ENCODE results near the gene FAM168A.

Gene FAM168A

GRCh38 chr11:73394416-73395296, 203.3 kb downstream of the FAM168A start:
- no peak for ATAC-seq
- TF ChIP-seq SNAI2 (CRISPR knock-in tag; IDR thresholded peaks at IDR 0.05) (no peak), ARNTL (CRISPR knock-in tag; IDR thresholded peaks at IDR 0.05; ENCODE audit: borderline replicate concordance, low read depth) (no peak), ZNF8 (CRISPR knock-in tag; IDR thresholded peaks at IDR 0.05) (no peak), PATZ1 (CRISPR knock-in tag; IDR thresholded peaks at IDR 0.05; ENCODE audit: borderline replicate concordance) (no peak), POU6F1 (CRISPR knock-in tag; IDR thresholded peaks at IDR 0.05; ENCODE audit: borderline replicate concordance, low read depth) (no peak), CSDC2 (CRISPR knock-in tag; IDR thresholded peaks at IDR 0.05) (no peak), CSRNP3 (CRISPR knock-in tag; IDR thresholded peaks at IDR 0.05) (no peak), TOX (CRISPR knock-in tag; IDR thresholded peaks at IDR 0.05; ENCODE audit: borderline replicate concordance) (no peak), ZC3H10 (CRISPR knock-in tag; IDR thresholded peaks at IDR 0.05) (no peak), CREB5 (CRISPR knock-in tag; IDR thresholded peaks at IDR 0.05; ENCODE audit: low read depth) (no peak), PPARA (CRISPR knock-in tag; IDR thresholded peaks at IDR 0.05; ENCODE audit: borderline replicate concordance) (no peak), TSHZ2 (CRISPR knock-in tag; IDR thresholded peaks at IDR 0.05) (no peak), ZNF565 (CRISPR knock-in tag; conservative IDR thresholded peaks at IDR 0.05; ENCODE audit: low read depth) (no peak), ZFP30 (CRISPR knock-in tag; IDR thresholded peaks at IDR 0.05) (no peak), GLIS3 (CRISPR knock-in tag; IDR thresholded peaks at IDR 0.05) (no peak), ISL1 (CRISPR knock-in tag; IDR thresholded peaks at IDR 0.05) (no peak), TCF4 (CRISPR knock-in tag; IDR thresholded peaks at IDR 0.05; ENCODE audit: borderline replicate concordance) (no peak), ESRRG (CRISPR knock-in tag; IDR thresholded peaks at IDR 0.05) (no peak)

- ATAC-seq, result peak; percentile 92
- TF ChIP-seq CSRNP3 (CRISPR knock-in tag; IDR thresholded peaks at IDR 0.05) (no peak), ZNF8 (CRISPR knock-in tag; IDR thresholded peaks at IDR 0.05) (no peak), ZNF70 (CRISPR knock-in tag; IDR thresholded peaks at IDR 0.05) (no peak), ZC3H10 (CRISPR knock-in tag; IDR thresholded peaks at IDR 0.05) (no peak), GLIS3 (CRISPR knock-in tag; IDR thresholded peaks at IDR 0.05) (no peak), SNAI2 (CRISPR knock-in tag; IDR thresholded peaks at IDR 0.05) (no peak), ARNTL (CRISPR knock-in tag; IDR thresholded peaks at IDR 0.05; ENCODE audit: borderline replicate concordance, low read depth) (no peak), RARB (CRISPR knock-in tag; IDR thresholded peaks at IDR 0.05) (no peak)
Observed at GRCh38 chr11:73393479-73394415, 204.2 kb downstream of the FAM168A start.
